ENCODE data around the gene SLIT3.
A peak's percentile ranks its signal among the peaks of the same experiment; 100 is the strongest.

SLIT3 gene

DNA sequence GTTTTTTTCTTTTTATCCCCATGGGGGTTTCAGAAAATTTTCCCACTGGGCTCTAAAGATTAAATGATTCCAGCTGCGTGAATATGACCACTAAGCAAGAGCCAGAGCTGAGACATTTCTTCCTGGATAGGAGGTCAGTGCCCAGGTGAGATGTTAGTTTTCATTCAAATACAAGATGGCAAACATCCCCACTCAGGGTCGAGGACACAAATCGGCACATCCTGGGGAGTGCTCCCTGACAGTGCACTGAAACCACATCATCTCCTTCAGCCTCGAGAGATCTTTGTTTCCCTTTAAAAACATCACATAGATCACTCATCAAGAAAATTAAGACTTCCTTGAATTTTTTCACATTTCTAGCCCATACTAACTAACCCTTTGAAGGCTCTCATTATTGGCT is 448.6 kb downstream of the SLIT3 start (continued):
- TF ChIP-seq ZNF112 (tag by site-specific recombination; IDR thresholded peaks at IDR 0.05) (no peak), ZNF660 (tag by site-specific recombination; IDR thresholded peaks at IDR 0.05) (no peak), ZNF19 (tag by site-specific recombination; IDR thresholded peaks at IDR 0.05; ENCODE audit: low read depth) (no peak), ZNF596 (tag by site-specific recombination; IDR thresholded peaks at IDR 0.05) (no peak), KLF10 (tag by site-specific recombination; IDR thresholded peaks at IDR 0.05) (0 out of 2 replicates have a peak, but pooled peaks have one; percentile 9)
- TF ChIP-seq, protein P1, sequence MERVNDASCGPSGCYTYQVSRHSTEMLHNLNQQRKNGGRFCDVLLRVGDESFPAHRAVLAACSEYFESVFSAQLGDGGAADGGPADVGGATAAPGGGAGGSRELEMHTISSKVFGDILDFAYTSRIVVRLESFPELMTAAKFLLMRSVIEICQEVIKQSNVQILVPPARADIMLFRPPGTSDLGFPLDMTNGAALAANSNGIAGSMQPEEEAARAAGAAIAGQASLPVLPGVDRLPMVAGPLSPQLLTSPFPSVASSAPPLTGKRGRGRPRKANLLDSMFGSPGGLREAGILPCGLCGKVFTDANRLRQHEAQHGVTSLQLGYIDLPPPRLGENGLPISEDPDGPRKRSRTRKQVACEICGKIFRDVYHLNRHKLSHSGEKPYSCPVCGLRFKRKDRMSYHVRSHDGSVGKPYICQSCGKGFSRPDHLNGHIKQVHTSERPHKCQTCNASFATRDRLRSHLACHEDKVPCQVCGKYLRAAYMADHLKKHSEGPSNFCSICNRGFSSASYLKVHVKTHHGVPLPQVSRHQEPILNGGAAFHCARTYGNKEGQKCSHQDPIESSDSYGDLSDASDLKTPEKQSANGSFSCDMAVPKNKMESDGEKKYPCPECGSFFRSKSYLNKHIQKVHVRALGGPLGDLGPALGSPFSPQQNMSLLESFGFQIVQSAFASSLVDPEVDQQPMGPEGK (tag by site-specific recombination; IDR thresholded peaks at IDR 0.05), result 0 out of 2 replicates have a peak, but pooled peaks have one; percentile 6

GRCh38 chr5:168851902-168852321 is 449.0 kb downstream of the SLIT3 start:
- CTCF ChIA-PET, result interaction anchor here (1.1 kb wide), 1 partner anchor 23 kb away, joined by 4 read pairs; no protein-coding TSS in a partner anchor
- POLR2A ChIA-PET, result no interaction called here
- peak overlapping the region; percentile 6; the same call in 1 of the 2 replicates for H3K27ac ChIP-seq (ENCODE audit: extremely low read depth, low read depth, low read length)
- TF ChIP-seq OSR2 (tag by site-specific recombination; IDR thresholded peaks at IDR 0.05), result peak; percentile 19; the same call in 1 of the 2 replicates
- no peak for TF ChIP-seq CTCF (tag by site-specific recombination; IDR thresholded peaks at IDR 0.05)
- TF ChIP-seq ZNF677 (tag by site-specific recombination; IDR thresholded peaks at IDR 0.05), result no peak
- TF ChIP-seq ZNF175 (tag by site-specific recombination; IDR thresholded peaks at IDR 0.05), result no peak
- TF ChIP-seq, protein P2, sequence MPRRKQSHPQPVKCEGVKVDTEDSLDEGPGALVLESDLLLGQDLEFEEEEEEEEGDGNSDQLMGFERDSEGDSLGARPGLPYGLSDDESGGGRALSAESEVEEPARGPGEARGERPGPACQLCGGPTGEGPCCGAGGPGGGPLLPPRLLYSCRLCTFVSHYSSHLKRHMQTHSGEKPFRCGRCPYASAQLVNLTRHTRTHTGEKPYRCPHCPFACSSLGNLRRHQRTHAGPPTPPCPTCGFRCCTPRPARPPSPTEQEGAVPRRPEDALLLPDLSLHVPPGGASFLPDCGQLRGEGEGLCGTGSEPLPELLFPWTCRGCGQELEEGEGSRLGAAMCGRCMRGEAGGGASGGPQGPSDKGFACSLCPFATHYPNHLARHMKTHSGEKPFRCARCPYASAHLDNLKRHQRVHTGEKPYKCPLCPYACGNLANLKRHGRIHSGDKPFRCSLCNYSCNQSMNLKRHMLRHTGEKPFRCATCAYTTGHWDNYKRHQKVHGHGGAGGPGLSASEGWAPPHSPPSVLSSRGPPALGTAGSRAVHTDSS (tag by site-specific recombination; IDR thresholded peaks at IDR 0.05), result peak; percentile 9; the same call in 1 of the 2 replicates
- no peak for TF ChIP-seq ZNF501 (tag by site-specific recombination; IDR thresholded peaks at IDR 0.05)
- TF ChIP-seq ZNF580 (tag by site-specific recombination; IDR thresholded peaks at IDR 0.05), result no peak
- TF ChIP-seq ZNF16 (tag by site-specific recombination; IDR thresholded peaks at IDR 0.05; ENCODE audit: low read depth), result no peak
- no peak for TF ChIP-seq ZSCAN23 (tag by site-specific recombination; IDR thresholded peaks at IDR 0.05)
- no peak for TF ChIP-seq ZBTB20 (tag by site-specific recombination; IDR thresholded peaks at IDR 0.05)
- no peak for TF ChIP-seq HOXC10 (CRISPR knock-in tag; IDR thresholded peaks at IDR 0.05)
- TF ChIP-seq YY2 (tag by site-specific recombination; IDR thresholded peaks at IDR 0.05), result no peak
- TF ChIP-seq, protein P3, sequence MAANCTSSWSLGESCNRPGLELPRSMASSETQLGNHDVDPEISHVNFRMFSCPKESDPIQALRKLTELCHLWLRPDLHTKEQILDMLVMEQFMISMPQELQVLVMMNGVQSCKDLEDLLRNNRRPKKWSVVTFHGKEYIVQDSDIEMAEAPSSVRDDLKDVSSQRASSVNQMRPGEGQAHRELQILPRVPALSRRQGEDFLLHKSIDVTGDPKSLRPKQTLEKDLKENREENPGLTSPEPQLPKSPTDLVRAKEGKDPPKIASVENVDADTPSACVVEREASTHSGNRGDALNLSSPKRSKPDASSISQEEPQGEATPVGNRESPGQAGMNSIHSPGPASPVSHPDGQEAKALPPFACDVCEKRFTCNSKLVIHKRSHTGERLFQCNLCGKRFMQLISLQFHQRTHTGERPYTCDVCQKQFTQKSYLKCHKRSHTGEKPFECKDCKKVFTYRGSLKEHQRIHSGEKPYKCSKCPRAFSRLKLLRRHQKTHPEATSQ (tag by site-specific recombination; IDR thresholded peaks at IDR 0.05), result no peak
- TF ChIP-seq ZNF37A (tag by site-specific recombination; IDR thresholded peaks at IDR 0.05), result no peak
- TF ChIP-seq ZNF23 (tag by site-specific recombination; IDR thresholded peaks at IDR 0.05; ENCODE audit: borderline replicate concordance), result no peak
- no peak for TF ChIP-seq ZBTB49 (tag by site-specific recombination; IDR thresholded peaks at IDR 0.05; ENCODE audit: low read depth)
- peak; percentile 38; the same call in 1 of the 2 replicates for TF ChIP-seq ZNF561 (tag by site-specific recombination; IDR thresholded peaks at IDR 0.05; ENCODE audit: borderline replicate concordance)
- TF ChIP-seq KLF9 (tag by site-specific recombination; IDR thresholded peaks at IDR 0.05; ENCODE audit: low read depth), result no peak
- no peak for TF ChIP-seq GLIS2 (tag by site-specific recombination; IDR thresholded peaks at IDR 0.05)
- TF ChIP-seq, protein P1 (tag by site-specific recombination; IDR thresholded peaks at IDR 0.05), result 0 out of 2 replicates have a peak, but pooled peaks have one; percentile 37
- no peak for TF ChIP-seq ZNF350 (tag by site-specific recombination; IDR thresholded peaks at IDR 0.05)
- 0 out of 2 replicates have a peak, but pooled peaks have one; percentile 17 for TF ChIP-seq KLF10 (tag by site-specific recombination; IDR thresholded peaks at IDR 0.05)

More at GRCh38 chr5:168851902-168852321, 449.0 kb downstream of the SLIT3 start:
- no peaks in the 10 kb centered on the region for H3K36me3 ChIP-seq (ENCODE audit: control insufficient read depth in 2 of 2, insufficient read depth in 1 of 2, low read length in 2 of 2)
- no peak overlapping the region for H3K4me3 ChIP-seq (ENCODE audit: low read depth, low read length)
- H3K4me1 ChIP-seq (ENCODE audit: control insufficient read depth, insufficient read depth, low read length), result peaks cover 25% of the 10 kb centered on the region
- H3K9me3 ChIP-seq (ENCODE audit: control insufficient read depth, insufficient read depth, low read depth, low read length), result no peaks in the 10 kb centered on the region
